Stimulated activated naive CD8-positive, alpha-beta T cell treated with anti-CD3 and anti-CD28 coated beads, Interleukin-15, Interleukin-2, amounts not matched to agents 100 U/mL and 50 U/mL, for 24 hours (primary cell): ENCODE data around the gene DSG2.
"Not testable (repeated sequence)": the region's sequence is repeated elsewhere in the genome, so short reads cannot be mapped to it uniquely, and the experiment has no call there.

Experiments used
- ATAC-seq: fragments of 150-1000 bp; cut with Tn5 transposase; one replicate; pipeline ENCODE4 v1.10.0; 2021
- DNase-seq: peaks from one replicate; pipeline ENCODE4 v3.0.0; 2021

Gene DSG2

GRCh38 chr18:31497836-31498573, at the start of gene DSG2:
DSG2 (plus strand) TSS chr18:31498177; CDS start chr18:31498252, 75 bp downstream.
- ATAC-seq (peak; percentile 88), DNase-seq (peak; percentile 42)

- DNase-seq = no peak
- no peak for ATAC-seq
Measured at GRCh38 chr18:31450409-31450808, 47.6 kb upstream of the DSG2 start.

GRCh38 chr18:31451625-31452024, 46.4 kb upstream of the DSG2 start:
- DNase-seq = no peak
- no peak for ATAC-seq

GRCh38 chr18:31454066-31454708, 43.8 kb upstream of the DSG2 start:
- DNase-seq = no peak
- ATAC-seq = no peak

GRCh38 chr18:31469629-31470028, 28.3 kb upstream of the DSG2 start:
- no peak for DNase-seq
- ATAC-seq = no peak

GRCh38 chr18:31478688-31479087, 19.3 kb upstream of the DSG2 start:
- ATAC-seq = no peak
- no peak for DNase-seq

- ATAC-seq = no peak
Measured at GRCh38 chr18:31482051-31482450, 15.9 kb upstream of the DSG2 start.

GRCh38 chr18:31483396-31483795, 14.6 kb upstream of the DSG2 start:
- ATAC-seq (no peak), DNase-seq (no peak)

More at GRCh38 chr18:31482051-31482450, 15.9 kb upstream of the DSG2 start:
- no peak for DNase-seq

GRCh38 chr18:31484461-31484860, 13.5 kb upstream of the DSG2 start:
- ATAC-seq = no peak

GRCh38 chr18:31486165-31486564, 11.8 kb upstream of the DSG2 start:
- no peak for ATAC-seq
- no peak for DNase-seq

More at GRCh38 chr18:31484461-31484860, 13.5 kb upstream of the DSG2 start:
- no peak for DNase-seq

- ATAC-seq (no peak), DNase-seq (no peak)
Measured at GRCh38 chr18:31487246-31488015, 10.5 kb upstream of the DSG2 start.

- DNase-seq (no peak), ATAC-seq (no peak)
Measured at GRCh38 chr18:31489311-31489710, 8.7 kb upstream of the DSG2 start.

GRCh38 chr18:31490387-31490786, 7.6 kb upstream of the DSG2 start:
- no peak for DNase-seq
- no peak for ATAC-seq

GRCh38 chr18:31490833-31491232, 7.1 kb upstream of the DSG2 start:
- DNase-seq (no peak), ATAC-seq (no peak)

- no peak for ATAC-seq
- DNase-seq = no peak
Measured at GRCh38 chr18:31491586-31491985, 6.4 kb upstream of the DSG2 start.

GRCh38 chr18:31492671-31493070, 5.3 kb upstream of the DSG2 start:
- ATAC-seq (no peak), DNase-seq (no peak)

GRCh38 chr18:31493171-31493570, 4.8 kb upstream of the DSG2 start:
- no peak for ATAC-seq
- DNase-seq = no peak

GRCh38 chr18:31493941-31494340, 4.0 kb upstream of the DSG2 start:
- DNase-seq (no peak), ATAC-seq (no peak)

- DNase-seq, ATAC-seq: not testable (repeated sequence)
Measured at GRCh38 chr18:31494705-31495244, 3.2 kb upstream of the DSG2 start.

GRCh38 chr18:31497404-31497835, 557 bp upstream of the DSG2 start:
- no peak for ATAC-seq
- no peak for DNase-seq

GRCh38 chr18:31498574-31499524, 872 bp downstream of the DSG2 start:
- DNase-seq (no peak), ATAC-seq (no peak)
